SU-DHL-6 (cell line): ENCODE results near the gene SLC36A1.

Source experiments
- CTCF ChIP-seq: fragments of 200-600 bp; sonication (generic); IDR thresholded peaks from one replicate; pipeline ENCODE4 v1.5.1; 2017; ENCODE audit warnings: antibody characterized with exemption, mild to moderate bottlenecking, low read length, moderate library complexity; ENCODE audit not compliant: insufficient read depth, poor library complexity, severe bottlenecking
- EZH2phosphoT487 ChIP-seq: fragments of 200-600 bp; sonication (generic), shearing (Covaris generic); conservative IDR thresholded peaks from 2 replicates; pipeline ENCODE4 v1.6.1; 2018; ENCODE audit warnings: mild to moderate bottlenecking, antibody characterized with exemption, low read length, moderate library complexity, mixed read lengths

DNA sequence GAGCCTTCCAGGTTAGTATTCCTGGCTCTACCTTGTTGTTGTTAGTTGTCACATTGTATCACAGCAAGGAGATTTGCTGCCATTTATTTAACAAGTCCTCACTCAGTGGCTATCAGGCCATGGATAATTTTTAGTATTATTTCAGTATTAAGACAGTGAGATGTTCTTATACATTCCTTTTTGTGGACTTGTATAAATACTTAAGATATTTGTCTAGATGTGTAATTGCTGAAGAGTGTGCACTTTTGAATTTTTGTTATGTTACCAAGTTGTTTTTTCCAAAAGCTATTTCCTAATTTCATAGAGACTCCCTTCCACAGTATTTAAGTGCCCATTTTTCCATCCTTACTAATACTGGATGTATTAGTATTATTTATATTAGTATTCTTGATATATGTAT lies 22.0 kb downstream of the SLC36A1 start:
- TF ChIP-seq CTCF, result no peak
- no peak for TF ChIP-seq EZH2phosphoT487
